ENCODE measurements around the gene ALDH1L1.

The ALDH1L1 gene

GRCh38 chr3:126194713-126195305 lies 14.4 kb upstream of the ALDH1L1 start:
- no peak for DNase-seq (ENCODE audit: low read depth in 2 of 2)

- no peak for DNase-seq (ENCODE audit: low read depth in 2 of 2)
Observed at GRCh38 chr3:126191246-126191645, 10.9 kb upstream of the ALDH1L1 start.

GRCh38 chr3:126187920-126188319 lies 7.5 kb upstream of the ALDH1L1 start:
- no peak for DNase-seq (ENCODE audit: low read depth in 2 of 2)

GRCh38 chr3:126186749-126187148 lies 6.4 kb upstream of the ALDH1L1 start:
- no peak for DNase-seq (ENCODE audit: low read depth in 2 of 2)

- DNase-seq (ENCODE audit: low read depth in 2 of 2), result no peak
Observed at GRCh38 chr3:126186271-126186670, 5.9 kb upstream of the ALDH1L1 start.

- DNase-seq (ENCODE audit: low read depth in 2 of 2), result no peak
Observed at GRCh38 chr3:126184465-126185000, 4.1 kb upstream of the ALDH1L1 start.

- no peak for DNase-seq (ENCODE audit: low read depth in 2 of 2)
Observed at GRCh38 chr3:126181398-126181725, 976 bp upstream of the ALDH1L1 start.

GRCh38 chr3:126179825-126180476 lies 435 bp downstream of the ALDH1L1 start:
- DNase-seq (ENCODE audit: low read depth in 2 of 2), result no peak

- DNase-seq (ENCODE audit: low read depth in 2 of 2), result no peak
Observed at GRCh38 chr3:126170073-126170777, 10.2 kb downstream of the ALDH1L1 start.

- no peak for DNase-seq (ENCODE audit: low read depth in 2 of 2)
Observed at GRCh38 chr3:126167566-126167965, 12.8 kb downstream of the ALDH1L1 start.

GRCh38 chr3:126166009-126166408 lies 14.4 kb downstream of the ALDH1L1 start:
- no peak for DNase-seq (ENCODE audit: low read depth in 2 of 2)

GRCh38 chr3:126161309-126161708 lies 19.1 kb downstream of the ALDH1L1 start:
- DNase-seq (ENCODE audit: low read depth in 2 of 2), result no peak

- no peak for DNase-seq (ENCODE audit: low read depth in 2 of 2)
Observed at GRCh38 chr3:126160243-126161210, 19.9 kb downstream of the ALDH1L1 start.

- DNase-seq (ENCODE audit: low read depth in 2 of 2), result no peak
Observed at GRCh38 chr3:126159476-126159875, 20.9 kb downstream of the ALDH1L1 start.

- no peak for DNase-seq (ENCODE audit: low read depth in 2 of 2)
Observed at GRCh38 chr3:126158912-126159454, 21.4 kb downstream of the ALDH1L1 start.

- no peak for DNase-seq (ENCODE audit: low read depth in 2 of 2)
Observed at GRCh38 chr3:126158016-126158911, 22.1 kb downstream of the ALDH1L1 start.

GRCh38 chr3:126157083-126157768 lies 23.2 kb downstream of the ALDH1L1 start:
- no peak for DNase-seq (ENCODE audit: low read depth in 2 of 2)

- no peak for DNase-seq (ENCODE audit: low read depth in 2 of 2)
Observed at GRCh38 chr3:126156468-126156867, 23.9 kb downstream of the ALDH1L1 start.

- DNase-seq (ENCODE audit: low read depth in 2 of 2), result no peak
Observed at GRCh38 chr3:126155819-126156218, 24.6 kb downstream of the ALDH1L1 start.

- DNase-seq (ENCODE audit: low read depth in 2 of 2), result no peak
Observed at GRCh38 chr3:126155280-126155640, 25.1 kb downstream of the ALDH1L1 start.

Data from activated CD8-positive, alpha-beta memory T cell treated with anti-CD3 and anti-CD28 coated beads for 4 hours (primary cell).